ENCODE data around the gene SNX3. TPM values are rescaled to one million over a fixed set of nuclear protein-coding genes. Genes with fewer than 3 reads are reported as not detected.
"Not testable (repeated sequence)": the region's sequence is repeated elsewhere in the genome, so short reads cannot be mapped to it uniquely, and the experiment has no call there.

Gene SNX3
- polyA plus RNA-seq, 2 donors = 149 to 178 TPM

GRCh38 chr6:108269955-108270354, 9.1 kb upstream of the SNX3 start:
- not testable (repeated sequence) for H3K36me3 ChIP-seq (ENCODE audit: control insufficient read depth in 2 of 2, insufficient read depth in 2 of 2, low read length in 1 of 2); H3K4me3 ChIP-seq (ENCODE audit: low read depth in 1 of 2, low read length in 2 of 2); H3K9me3 ChIP-seq (ENCODE audit: control insufficient read depth in 2 of 2, insufficient read depth in 1 of 2, low read depth in 1 of 2, low read length in 1 of 2); H3K4me1 ChIP-seq (ENCODE audit: control insufficient read depth in 2 of 2, insufficient read depth in 2 of 2, low read length in 1 of 2); H3K27me3 ChIP-seq (ENCODE audit: control insufficient read depth in 1 of 2, insufficient read depth in 2 of 2, low read length in 2 of 2); H3K27ac ChIP-seq (ENCODE audit: low read depth in 2 of 2, low read length in 1 of 2)
- 92 to 94% methylated on average over 16 to 30 of the region's 31 CpGs for WGBS, 2 donors

GRCh38 chr6:108268845-108269244, 8.0 kb upstream of the SNX3 start:
- no peak overlapping the region for H3K4me3 ChIP-seq (ENCODE audit: low read depth in 1 of 2, low read length in 2 of 2)
- H3K9me3 ChIP-seq (ENCODE audit: control insufficient read depth in 2 of 2, insufficient read depth in 1 of 2, low read depth in 1 of 2, low read length in 1 of 2) = no peaks in the 10 kb centered on the region
- H3K4me1 ChIP-seq (ENCODE audit: control insufficient read depth in 2 of 2, insufficient read depth in 2 of 2, low read length in 1 of 2) = no peaks in the 10 kb centered on the region
- H3K27me3 ChIP-seq (ENCODE audit: control insufficient read depth in 1 of 2, insufficient read depth in 2 of 2, low read length in 2 of 2) = no peaks in the 10 kb centered on the region
- 81 to 91% methylated on average over 3 of the region's 3 CpGs for WGBS, 2 donors
- H3K36me3 ChIP-seq (ENCODE audit: control insufficient read depth in 2 of 2, insufficient read depth in 2 of 2, low read length in 1 of 2) = no peaks in the 10 kb centered on the region
- H3K27ac ChIP-seq (ENCODE audit: low read depth in 2 of 2, low read length in 1 of 2) = no peak overlapping the region

DNA sequence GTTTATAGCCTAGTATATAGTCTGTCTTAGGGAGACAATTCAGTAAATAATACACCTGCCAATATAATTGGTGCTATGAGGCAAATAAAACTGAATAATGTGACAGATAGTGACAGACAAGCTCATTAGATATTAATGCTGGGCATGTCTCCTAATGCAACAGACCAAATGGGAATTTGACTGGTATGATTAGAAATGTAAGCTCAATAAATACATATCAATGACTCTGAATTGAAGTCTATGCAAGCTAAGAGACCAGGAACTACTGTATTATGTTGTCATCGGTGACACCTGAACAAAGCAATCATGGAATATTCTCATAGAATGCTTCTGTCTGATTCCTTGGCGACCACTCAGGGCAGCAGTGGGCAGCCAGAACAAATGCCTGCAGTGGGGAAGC, 2.5 kb upstream of the SNX3 start:
- H3K27me3 ChIP-seq (ENCODE audit: control insufficient read depth in 1 of 2, insufficient read depth in 2 of 2, low read length in 2 of 2) = no peaks in the 10 kb centered on the region
- no peaks in the 10 kb centered on the region for H3K36me3 ChIP-seq (ENCODE audit: control insufficient read depth in 2 of 2, insufficient read depth in 2 of 2, low read length in 1 of 2)
- H3K9me3 ChIP-seq (ENCODE audit: control insufficient read depth in 2 of 2, insufficient read depth in 1 of 2, low read depth in 1 of 2, low read length in 1 of 2) = no peaks in the 10 kb centered on the region
- 86 to 97% methylated on average over 2 of the region's 2 CpGs for WGBS, 2 donors
- no peak overlapping the region for H3K27ac ChIP-seq (ENCODE audit: low read depth in 2 of 2, low read length in 1 of 2)
- no peak overlapping the region for H3K4me3 ChIP-seq (ENCODE audit: low read depth in 1 of 2, low read length in 2 of 2)
- H3K4me1 ChIP-seq (ENCODE audit: control insufficient read depth in 2 of 2, insufficient read depth in 2 of 2, low read length in 1 of 2) = no peaks in the 10 kb centered on the region

- Histone ChIP-seq H3K9me3 (ENCODE audit: control insufficient read depth in 2 of 2, insufficient read depth in 1 of 2, low read depth in 1 of 2, low read length in 1 of 2) (no peaks in the 10 kb centered on the region), H3K36me3 (ENCODE audit: control insufficient read depth in 2 of 2, insufficient read depth in 2 of 2, low read length in 1 of 2) (no peaks in the 10 kb centered on the region), H3K27ac (ENCODE audit: low read depth in 2 of 2, low read length in 1 of 2) (peak overlapping the region; percentile 95 to 99), H3K4me3 (ENCODE audit: low read depth in 1 of 2, low read length in 2 of 2) (peak overlapping the region; percentile 74 to 97), H3K4me1 (ENCODE audit: control insufficient read depth in 2 of 2, insufficient read depth in 2 of 2, low read length in 1 of 2) (peaks cover 0 to 2% of the 10 kb centered on the region in 2 donors), H3K27me3 (ENCODE audit: control insufficient read depth in 1 of 2, insufficient read depth in 2 of 2, low read length in 2 of 2) (no peaks in the 10 kb centered on the region)
- 0 to 1% methylated on average over 29 of the region's 29 CpGs for WGBS, 2 donors
Measured at GRCh38 chr6:108260126-108260808, 573 bp downstream of the SNX3 start.

DNA sequence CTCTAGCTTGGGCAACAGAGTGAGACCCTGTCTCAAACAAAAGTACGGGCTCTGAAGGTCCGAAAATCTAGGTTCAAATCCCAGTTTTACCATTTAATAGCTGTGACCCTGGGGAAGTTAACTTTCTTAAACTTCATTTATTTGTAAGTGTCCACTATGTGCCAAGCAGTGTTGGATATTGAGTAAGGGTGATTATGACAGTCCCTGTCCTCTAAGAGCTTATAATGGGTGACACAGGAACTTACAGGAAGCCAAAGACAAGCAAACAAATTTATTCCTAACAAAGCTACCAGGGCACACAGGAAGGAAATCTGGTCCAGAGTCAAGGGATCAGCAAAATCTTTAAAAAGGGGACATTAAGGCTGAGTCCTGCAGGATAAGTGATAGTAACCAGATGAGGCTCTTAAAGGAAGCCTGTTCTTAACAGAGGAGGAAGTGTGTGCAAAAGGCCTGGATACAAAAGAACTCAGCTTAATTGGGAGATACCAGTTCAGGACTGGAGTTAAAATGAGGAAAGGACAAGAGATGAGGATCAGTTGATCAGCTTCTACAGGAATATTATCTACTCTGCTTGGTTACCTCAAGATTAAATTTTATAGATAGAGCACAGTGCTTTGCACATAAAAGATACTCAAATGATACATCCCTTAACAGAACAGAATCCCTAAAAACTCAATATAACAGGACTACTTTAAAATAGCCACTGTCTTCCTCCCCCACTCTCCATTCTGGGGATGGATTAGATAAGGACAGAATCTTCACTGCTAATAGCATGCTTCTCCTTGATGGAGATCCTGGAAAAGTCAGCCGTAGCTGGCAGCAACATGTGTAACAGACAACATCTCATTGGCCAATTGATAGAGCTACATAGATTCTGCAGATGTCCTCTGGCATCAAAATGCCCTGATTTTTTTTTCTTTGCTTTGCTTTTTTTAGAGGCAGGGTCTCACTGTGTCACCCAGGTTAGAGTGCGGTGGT, 6.1 kb downstream of the SNX3 start:
- H3K27ac ChIP-seq (ENCODE audit: low read depth in 2 of 2, low read length in 1 of 2) = no peak overlapping the region
- H3K4me3 ChIP-seq (ENCODE audit: low read depth in 1 of 2, low read length in 2 of 2) = no peak overlapping the region
- WGBS, 2 donors = 90 to 91% methylated on average over 4 of the region's 4 CpGs
- H3K36me3 ChIP-seq (ENCODE audit: control insufficient read depth in 2 of 2, insufficient read depth in 2 of 2, low read length in 1 of 2) = no peaks in the 10 kb centered on the region
- peaks cover 2 to 3% of the 10 kb centered on the region in 2 donors for H3K4me1 ChIP-seq (ENCODE audit: control insufficient read depth in 2 of 2, insufficient read depth in 2 of 2, low read length in 1 of 2)
- no peaks in the 10 kb centered on the region for H3K27me3 ChIP-seq (ENCODE audit: control insufficient read depth in 1 of 2, insufficient read depth in 2 of 2, low read length in 2 of 2)
- no peaks in the 10 kb centered on the region for H3K9me3 ChIP-seq (ENCODE audit: control insufficient read depth in 2 of 2, insufficient read depth in 1 of 2, low read depth in 1 of 2, low read length in 1 of 2)

DNA sequence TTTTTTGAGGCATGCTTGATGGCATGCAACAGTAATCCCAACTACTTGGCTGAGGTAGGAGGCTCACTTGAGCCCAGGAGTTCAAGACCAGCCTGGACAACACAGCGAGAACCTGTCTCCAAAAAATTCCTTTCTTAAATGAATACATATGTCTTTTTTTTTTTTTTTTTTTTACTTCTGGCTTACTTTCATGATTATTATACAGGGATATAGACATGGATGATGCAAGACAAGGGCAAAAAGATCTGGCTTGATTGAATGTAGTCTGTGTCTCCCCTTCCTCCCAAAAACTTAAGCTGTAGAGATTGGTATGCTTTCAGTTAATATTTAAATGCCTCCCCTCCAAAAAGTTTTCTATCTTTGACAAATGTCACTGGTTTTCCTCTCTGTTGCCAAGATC, 7.6 kb downstream of the SNX3 start:
- no peak overlapping the region for H3K4me3 ChIP-seq (ENCODE audit: low read depth in 1 of 2, low read length in 2 of 2)
- WGBS, 2 donors = 97 to 100% methylated on average over 1 of the region's 1 CpG
- H3K27me3 ChIP-seq (ENCODE audit: control insufficient read depth in 1 of 2, insufficient read depth in 2 of 2, low read length in 2 of 2) = no peaks in the 10 kb centered on the region
- no peak overlapping the region for H3K27ac ChIP-seq (ENCODE audit: low read depth in 2 of 2, low read length in 1 of 2)
- H3K36me3 ChIP-seq (ENCODE audit: control insufficient read depth in 2 of 2, insufficient read depth in 2 of 2, low read length in 1 of 2) = no peaks in the 10 kb centered on the region
- peaks cover 2 to 3% of the 10 kb centered on the region in 2 donors for H3K4me1 ChIP-seq (ENCODE audit: control insufficient read depth in 2 of 2, insufficient read depth in 2 of 2, low read length in 1 of 2)
- no peaks in the 10 kb centered on the region for H3K9me3 ChIP-seq (ENCODE audit: control insufficient read depth in 2 of 2, insufficient read depth in 1 of 2, low read depth in 1 of 2, low read length in 1 of 2)

DNA sequence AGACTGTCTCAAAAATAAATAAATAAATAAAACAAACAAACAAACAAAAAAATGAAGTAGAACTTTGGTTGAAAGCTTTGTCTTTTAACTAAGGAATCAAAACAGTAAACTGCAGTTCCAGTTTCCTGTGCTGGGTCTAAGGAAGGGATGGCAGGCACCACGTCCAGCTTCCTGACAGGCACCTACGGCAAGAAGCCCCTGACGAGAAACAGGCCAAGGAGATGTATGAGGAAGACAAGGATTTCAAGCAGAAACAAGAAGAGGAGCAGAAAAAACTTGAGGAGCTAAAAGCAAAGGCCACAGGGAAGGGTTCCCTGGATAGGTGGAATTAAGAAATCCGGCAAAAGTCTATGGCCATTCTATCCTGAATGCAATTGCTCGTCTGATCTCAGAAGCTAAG, 8.8 kb downstream of the SNX3 start:
- no peaks in the 10 kb centered on the region for H3K9me3 ChIP-seq (ENCODE audit: control insufficient read depth in 2 of 2, insufficient read depth in 1 of 2, low read depth in 1 of 2, low read length in 1 of 2)
- H3K27me3 ChIP-seq (ENCODE audit: control insufficient read depth in 1 of 2, insufficient read depth in 2 of 2, low read length in 2 of 2) = no peaks in the 10 kb centered on the region
- no peaks in the 10 kb centered on the region for H3K36me3 ChIP-seq (ENCODE audit: control insufficient read depth in 2 of 2, insufficient read depth in 2 of 2, low read length in 1 of 2)
- H3K27ac ChIP-seq (ENCODE audit: low read depth in 2 of 2, low read length in 1 of 2) = no peak overlapping the region
- H3K4me3 ChIP-seq (ENCODE audit: low read depth in 1 of 2, low read length in 2 of 2) = no peak overlapping the region
- 93 to 94% methylated on average over 5 of the region's 5 CpGs for WGBS, 2 donors
- peaks cover 0 to 3% of the 10 kb centered on the region in 2 donors for H3K4me1 ChIP-seq (ENCODE audit: control insufficient read depth in 2 of 2, insufficient read depth in 2 of 2, low read length in 1 of 2)

DNA sequence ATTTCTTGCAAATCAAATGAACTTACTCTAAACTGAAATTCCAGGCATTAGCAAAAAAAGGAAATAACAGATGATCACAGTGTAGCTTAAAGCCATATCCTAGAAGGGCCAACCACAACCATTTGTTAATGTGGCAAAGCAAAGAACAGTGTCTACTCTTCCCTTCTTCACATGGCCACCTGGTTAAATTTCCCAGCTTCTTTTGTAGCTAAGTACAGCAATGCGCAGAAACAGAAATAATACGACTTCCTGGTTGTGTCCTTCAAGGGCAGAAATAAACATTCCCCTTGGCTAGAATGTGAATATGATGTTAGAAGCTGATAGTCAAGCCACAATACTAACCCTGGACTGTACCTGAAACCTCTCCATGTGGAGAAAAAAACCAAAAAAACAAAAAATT, 9.6 kb downstream of the SNX3 start:
- no peaks in the 10 kb centered on the region for H3K9me3 ChIP-seq (ENCODE audit: control insufficient read depth in 2 of 2, insufficient read depth in 1 of 2, low read depth in 1 of 2, low read length in 1 of 2)
- 73 to 83% methylated on average over 2 of the region's 2 CpGs for WGBS, 2 donors
- no peak overlapping the region for H3K27ac ChIP-seq (ENCODE audit: low read depth in 2 of 2, low read length in 1 of 2)
- H3K36me3 ChIP-seq (ENCODE audit: control insufficient read depth in 2 of 2, insufficient read depth in 2 of 2, low read length in 1 of 2) = no peaks in the 10 kb centered on the region
- peaks cover 0 to 3% of the 10 kb centered on the region in 2 donors for H3K4me1 ChIP-seq (ENCODE audit: control insufficient read depth in 2 of 2, insufficient read depth in 2 of 2, low read length in 1 of 2)
- no peaks in the 10 kb centered on the region for H3K27me3 ChIP-seq (ENCODE audit: control insufficient read depth in 1 of 2, insufficient read depth in 2 of 2, low read length in 2 of 2)
- H3K4me3 ChIP-seq (ENCODE audit: low read depth in 1 of 2, low read length in 2 of 2) = no peak overlapping the region

- Histone ChIP-seq H3K4me3 (ENCODE audit: low read depth in 1 of 2, low read length in 2 of 2) (no peak overlapping the region), H3K27me3 (ENCODE audit: control insufficient read depth in 1 of 2, insufficient read depth in 2 of 2, low read length in 2 of 2) (no peaks in the 10 kb centered on the region), H3K9me3 (ENCODE audit: control insufficient read depth in 2 of 2, insufficient read depth in 1 of 2, low read depth in 1 of 2, low read length in 1 of 2) (no peaks in the 10 kb centered on the region), H3K4me1 (ENCODE audit: control insufficient read depth in 2 of 2, insufficient read depth in 2 of 2, low read length in 1 of 2) (peaks cover 0 to 3% of the 10 kb centered on the region in 2 donors), H3K27ac (ENCODE audit: low read depth in 2 of 2, low read length in 1 of 2) (no peak overlapping the region), H3K36me3 (ENCODE audit: control insufficient read depth in 2 of 2, insufficient read depth in 2 of 2, low read length in 1 of 2) (no peaks in the 10 kb centered on the region)
- 81 to 85% methylated on average over 2 of the region's 2 CpGs for WGBS, 2 donors
Measured at GRCh38 chr6:108250240-108250866, 10.5 kb downstream of the SNX3 start.

Measured in esophagus (tissue), 2 donors.